Neural progenitor cell (in vitro differentiated cells): Measurements from ENCODE around the gene PTPN20. TPM values are rescaled to one million over a fixed set of nuclear protein-coding genes. Genes with fewer than 3 reads are reported as not detected.

ENCODE experiments used
- DNase-seq: peaks from one replicate; pipeline ENCODE4 v3.0.0-alpha.2; 2016; ENCODE audit warnings: low spot score
- H2AFZ ChIP-seq: fragments of 200-600 bp; sonication (generic); replicated peaks from 2 replicates; pipeline ENCODE4 v1.6.1; 2016; ENCODE audit warnings: antibody characterized with exemption
- H3F3A ChIP-seq: fragments of 200-600 bp; sonication (generic); 2 replicates; pipeline ENCODE4 v1.6.1; 2016; ENCODE audit warnings: antibody characterized with exemption, low read depth
- H3K27ac ChIP-seq: fragments of 200-600 bp; sonication (generic); 2 replicates; pipeline ENCODE4 v1.5.1; 2016; ENCODE audit warnings: mild to moderate bottlenecking
- H3K27me3 ChIP-seq: fragments of 200-600 bp; sonication (generic); 2 replicates; pipeline ENCODE4 v1.6.1; 2016; ENCODE audit warnings: mild to moderate bottlenecking, moderate library complexity
- H3K36me3 ChIP-seq: fragments of 200-600 bp; sonication (generic); 2 replicates; pipeline ENCODE4 v1.5.1; 2016
- H3K4me1 ChIP-seq: fragments of 200-600 bp; sonication (generic); 2 replicates; pipeline ENCODE4 v1.6.1; 2016; ENCODE audit warnings: mixed run types
- H3K4me2 ChIP-seq: fragments of 200-600 bp; sonication (generic); 2 replicates; pipeline ENCODE4 v1.6.1; 2016
- H3K4me3 ChIP-seq: fragments of 200-600 bp; sonication (generic); 2 replicates; pipeline ENCODE4 v1.5.1; 2016
- H3K79me2 ChIP-seq: fragments of 200-600 bp; sonication (generic); 2 replicates; pipeline ENCODE4 v1.6.1; 2016; ENCODE audit warnings: low read depth
- H3K9ac ChIP-seq: fragments of 200-600 bp; sonication (generic); 2 replicates; pipeline ENCODE4 v1.6.1; 2016
- H3K9me3 ChIP-seq: fragments of 200-600 bp; sonication (generic); 2 replicates; pipeline ENCODE4 v1.5.1; 2016; ENCODE audit warnings: low read depth
- H4K20me1 ChIP-seq: fragments of 200-600 bp; sonication (generic); 2 replicates; pipeline ENCODE4 v1.6.1; 2016; ENCODE audit warnings: low read depth
- H3K27ac Mint-ChIP-seq: 3 replicates; pipeline ENCODE4 v1.8.0; 2021; ENCODE audit warnings: mixed read lengths
- H3K27me3 Mint-ChIP-seq: 2 replicates; pipeline ENCODE4 v1.8.0; 2022; ENCODE audit warnings: low read depth, mild to moderate bottlenecking, inconsistent platforms, moderate library complexity, mixed read lengths; ENCODE audit not compliant: insufficient read depth
- H3K36me3 Mint-ChIP-seq: 3 replicates; pipeline ENCODE4 v1.8.0; 2021; ENCODE audit warnings: mixed read lengths
- H3K4me1 Mint-ChIP-seq: 3 replicates; pipeline ENCODE4 v1.8.0; 2021; ENCODE audit warnings: mixed read lengths
- H3K4me3 Mint-ChIP-seq: 3 replicates; pipeline ENCODE4 v1.8.0; 2021; ENCODE audit warnings: mild to moderate bottlenecking, moderate library complexity, mixed read lengths
- H3K9me3 Mint-ChIP-seq: 3 replicates; pipeline ENCODE4 v1.8.0; 2020; ENCODE audit warnings: mixed read lengths
- CTCF ChIP-seq: fragments of 200-600 bp; sonication (generic); IDR thresholded peaks from 2 replicates; pipeline ENCODE4 v1.5.1; 2017; ENCODE audit warnings: antibody characterized with exemption, mild to moderate bottlenecking
- EZH2 ChIP-seq: fragments of 200-600 bp; sonication (generic); IDR thresholded peaks from 2 replicates; pipeline ENCODE4 v1.6.1; 2017; ENCODE audit warnings: antibody characterized with exemption, mild to moderate bottlenecking, moderate library complexity
- EZH2phosphoT487 ChIP-seq: fragments of 200-600 bp; sonication (generic); IDR thresholded peaks from 2 replicates; pipeline ENCODE4 v1.6.1; 2017; ENCODE audit warnings: antibody characterized with exemption
- total RNA-seq: library from RNA; depleted of rRNA; stranded (reverse); fragments of >200 nt; gene quantifications from 2 replicates; pipeline ENCODE4 v1.2.3, GENCODE V29; 2015; ENCODE audit warnings: low replicate concordance

Gene PTPN20
- total RNA-seq, 1 donor from 2014 or later = not detected

DNA sequence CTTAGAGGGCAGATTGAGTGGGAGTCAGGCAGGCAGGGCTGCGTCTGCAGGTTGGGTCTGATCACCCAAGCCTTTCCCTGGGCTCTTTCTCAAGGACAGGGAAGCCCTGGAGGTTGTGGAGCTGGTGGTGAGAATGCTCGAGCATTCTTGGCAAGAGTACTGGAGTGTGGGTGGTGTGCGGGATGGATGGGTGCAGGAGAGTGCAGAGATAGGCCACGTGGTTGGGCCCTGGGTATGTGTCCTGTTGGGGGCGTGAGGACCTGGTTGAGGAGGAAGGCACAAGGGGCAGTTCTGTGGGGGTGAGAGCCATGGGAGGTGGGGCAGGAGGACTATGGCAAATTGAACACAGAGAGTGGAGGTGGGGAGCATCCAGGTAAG is 135.9 kb downstream of the PTPN20 start:
- H3K27me3 Mint-ChIP-seq = peaks cover 21% of the 10 kb centered on the region
- H3K27ac Mint-ChIP-seq = peak overlapping the region; percentile 51
- no peaks in the 10 kb centered on the region for H3K27me3 ChIP-seq

DNA sequence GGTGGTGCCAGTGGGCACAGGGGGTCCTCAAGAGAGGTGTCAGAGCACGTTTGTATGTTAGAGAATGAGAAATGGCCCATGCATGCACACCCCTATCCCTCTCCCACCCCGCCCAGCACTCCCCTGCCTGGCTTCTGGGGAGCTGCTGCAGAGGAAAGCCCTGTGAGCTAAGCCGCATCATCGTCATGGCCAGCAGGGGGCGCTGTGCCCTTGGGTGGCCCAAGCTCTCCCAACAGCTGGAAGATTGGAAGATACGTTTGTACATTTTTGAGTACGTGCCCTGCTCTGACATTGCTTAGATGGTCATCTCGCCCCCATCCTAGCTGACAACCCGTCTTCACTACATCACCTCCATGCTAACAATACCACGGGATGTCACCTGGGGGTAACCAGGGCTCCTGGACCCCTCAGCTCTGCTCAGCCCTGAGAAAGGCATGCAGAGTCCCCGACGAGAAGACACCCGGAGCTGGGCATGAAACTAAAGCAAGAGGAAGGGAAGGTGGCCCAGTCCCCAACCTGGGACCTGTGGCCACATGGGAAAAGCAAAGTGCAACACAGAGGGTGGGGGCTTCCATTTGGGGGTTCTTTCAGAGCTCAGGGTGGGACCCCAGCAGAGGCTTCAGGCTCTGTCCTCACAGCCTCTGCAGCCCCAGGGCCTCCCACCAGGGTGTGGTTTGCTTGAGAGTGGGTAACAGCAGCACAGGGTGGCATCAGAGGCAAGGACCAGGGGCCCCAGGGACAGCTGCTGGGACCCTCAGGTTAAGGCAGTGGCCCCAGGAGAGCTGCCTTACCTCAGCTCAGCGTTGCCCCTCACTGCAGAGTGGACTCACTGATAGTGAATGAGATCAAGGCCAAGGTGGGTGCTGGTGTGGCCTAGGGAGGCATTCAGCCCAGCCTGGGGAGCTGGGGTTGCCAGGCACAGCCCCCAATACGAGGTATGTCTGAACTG is 136.6 kb downstream of the PTPN20 start:
- no peak overlapping the region for H3K9ac ChIP-seq
- no peaks in the 10 kb centered on the region for H4K20me1 ChIP-seq
- peaks cover 9% of the 10 kb centered on the region for H3K4me1 Mint-ChIP-seq
- H3K9me3 ChIP-seq = no peaks in the 10 kb centered on the region
- DNase-seq = peak; percentile 86
- H3K4me1 ChIP-seq = no peaks in the 10 kb centered on the region
- peak overlapping the region; percentile 46 for H3K4me3 Mint-ChIP-seq
- peaks cover 19% of the 10 kb centered on the region for H3K27me3 Mint-ChIP-seq
- no peak overlapping the region for H3K4me3 ChIP-seq
- H2AFZ ChIP-seq = peak overlapping the region; percentile 76
- no peak overlapping the region for H3K27ac ChIP-seq
- no peaks in the 10 kb centered on the region for H3K36me3 ChIP-seq
- peak overlapping the region; percentile 60 for H3K27ac Mint-ChIP-seq
- no peak for TF ChIP-seq EZH2
- peak; percentile 88 for TF ChIP-seq CTCF
- no peak for TF ChIP-seq EZH2phosphoT487
- H3K36me3 Mint-ChIP-seq = no peaks in the 10 kb centered on the region
- H3K4me2 ChIP-seq = no peak overlapping the region
- H3K27me3 ChIP-seq = no peaks in the 10 kb centered on the region
- no peaks in the 10 kb centered on the region for H3F3A ChIP-seq
- H3K79me2 ChIP-seq = no peaks in the 10 kb centered on the region
- no peaks in the 10 kb centered on the region for H3K9me3 Mint-ChIP-seq

More for the DNA sequence above, 135.9 kb downstream of the PTPN20 start:
- Mint-ChIP-seq H3K4me1 (peaks cover 11% of the 10 kb centered on the region), H3K36me3 (no peaks in the 10 kb centered on the region), H3K4me3 (no peak overlapping the region), H3K9me3 (no peaks in the 10 kb centered on the region)
- no peak overlapping the region for H3K4me3 ChIP-seq
- no peak overlapping the region for H3K9ac ChIP-seq
- no peak overlapping the region for H3K4me2 ChIP-seq
- no peaks in the 10 kb centered on the region for H3K4me1 ChIP-seq
- no peaks in the 10 kb centered on the region for H3K36me3 ChIP-seq
- TF ChIP-seq CTCF (no peak), EZH2phosphoT487 (no peak), EZH2 (no peak)
- no peaks in the 10 kb centered on the region for H4K20me1 ChIP-seq
- no peak overlapping the region for H2AFZ ChIP-seq
- no peaks in the 10 kb centered on the region for H3F3A ChIP-seq
- DNase-seq = no peak
- H3K79me2 ChIP-seq = no peaks in the 10 kb centered on the region
- H3K27ac ChIP-seq = no peak overlapping the region
- no peaks in the 10 kb centered on the region for H3K9me3 ChIP-seq

GRCh38 chr10:47048526-47048905 is 137.3 kb downstream of the PTPN20 start:
- H3K27ac Mint-ChIP-seq = peak overlapping the region; percentile 60
- Histone ChIP-seq H3K36me3 (no peaks in the 10 kb centered on the region), H3K4me3 (no peak overlapping the region), H3F3A (no peaks in the 10 kb centered on the region), H3K27ac (no peak overlapping the region), H2AFZ (no peak overlapping the region), H3K27me3 (no peaks in the 10 kb centered on the region), H3K4me1 (no peaks in the 10 kb centered on the region), H3K9ac (no peak overlapping the region), H3K79me2 (no peaks in the 10 kb centered on the region), H3K4me2 (no peak overlapping the region), H4K20me1 (no peaks in the 10 kb centered on the region), H3K9me3 (no peaks in the 10 kb centered on the region)
- peaks cover 14% of the 10 kb centered on the region for H3K4me1 Mint-ChIP-seq
- TF ChIP-seq CTCF = peak; percentile 35
- TF ChIP-seq EZH2phosphoT487 = no peak
- no peak for TF ChIP-seq EZH2
- H3K36me3 Mint-ChIP-seq = no peaks in the 10 kb centered on the region
- H3K9me3 Mint-ChIP-seq = no peaks in the 10 kb centered on the region
- DNase-seq = peak; percentile 39
- peak overlapping the region; percentile 46 for H3K4me3 Mint-ChIP-seq
- H3K27me3 Mint-ChIP-seq = peaks cover 18% of the 10 kb centered on the region
